Activated CD8-positive, alpha-beta memory T cell treated with anti-CD3 and anti-CD28 coated beads, Interleukin-2, amount 50 U/mL, for 1 hour (primary cell): ENCODE data around the gene SEC11C.

Experiments used
- DNase-seq: peaks from one replicate; pipeline ENCODE4 v3.0.0-alpha.2; 2020; ENCODE audit errors: extremely low read depth

Gene SEC11C

DNA sequence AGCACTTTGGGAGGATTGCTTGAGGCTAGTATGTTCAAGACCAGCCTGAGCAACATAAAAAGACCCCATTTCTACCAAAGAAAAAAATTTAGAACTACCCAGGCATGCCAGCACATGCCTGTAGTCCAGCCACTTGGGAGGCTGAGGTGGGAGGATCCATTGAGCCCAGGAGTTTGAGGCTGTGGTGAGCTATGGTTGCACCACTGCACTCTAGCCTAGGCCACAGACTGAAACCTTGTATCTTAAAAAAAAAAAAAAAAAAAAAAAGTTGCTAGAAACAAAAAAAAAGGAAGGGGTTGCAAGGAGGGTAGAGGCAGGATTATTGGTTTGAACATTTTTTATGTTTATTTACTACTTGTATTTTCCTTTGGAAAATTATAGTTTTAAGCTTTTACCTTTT is 4.8 kb downstream of the SEC11C start:
- DNase-seq, result no peak

DNA sequence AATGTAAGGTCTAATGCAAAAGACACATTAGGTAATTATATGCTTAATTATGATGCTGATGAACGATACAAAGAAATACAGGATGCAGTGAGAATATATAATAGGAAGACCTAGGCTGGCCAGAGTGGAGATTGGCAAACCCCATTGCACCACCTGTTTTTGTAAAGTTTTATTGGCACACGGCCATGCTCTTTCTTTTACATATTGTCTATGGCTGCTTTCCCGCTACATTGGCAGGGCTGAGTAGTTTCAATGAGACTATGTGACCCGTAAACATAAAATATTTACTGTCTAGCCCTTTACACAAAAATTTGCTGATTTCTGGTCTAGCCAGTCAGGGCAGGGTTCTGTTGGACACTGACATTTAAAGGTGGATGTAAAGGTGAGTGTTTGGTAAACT is 5.4 kb downstream of the SEC11C start:
- no peak for DNase-seq

DNA sequence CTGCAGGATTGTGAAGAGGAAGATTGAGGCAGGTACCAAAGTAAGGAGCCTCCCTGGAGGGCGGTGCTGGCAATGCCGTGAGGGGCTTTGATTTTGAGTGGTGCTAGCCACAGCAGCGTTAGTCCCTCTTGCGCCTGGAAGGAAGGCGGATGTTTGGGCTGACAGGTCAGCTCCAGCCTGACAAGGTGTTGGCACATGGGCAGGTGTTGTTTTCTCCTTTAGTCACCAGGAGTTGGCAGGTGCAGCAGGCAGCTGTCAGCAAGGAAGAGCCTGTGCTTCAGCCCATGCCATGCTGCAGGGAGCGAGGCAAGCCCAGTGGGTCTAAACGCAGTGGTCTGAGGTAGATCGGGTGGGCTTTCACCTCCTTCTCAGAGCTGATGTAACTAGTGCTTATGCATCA is 8.5 kb downstream of the SEC11C start:
- no peak for DNase-seq

DNA sequence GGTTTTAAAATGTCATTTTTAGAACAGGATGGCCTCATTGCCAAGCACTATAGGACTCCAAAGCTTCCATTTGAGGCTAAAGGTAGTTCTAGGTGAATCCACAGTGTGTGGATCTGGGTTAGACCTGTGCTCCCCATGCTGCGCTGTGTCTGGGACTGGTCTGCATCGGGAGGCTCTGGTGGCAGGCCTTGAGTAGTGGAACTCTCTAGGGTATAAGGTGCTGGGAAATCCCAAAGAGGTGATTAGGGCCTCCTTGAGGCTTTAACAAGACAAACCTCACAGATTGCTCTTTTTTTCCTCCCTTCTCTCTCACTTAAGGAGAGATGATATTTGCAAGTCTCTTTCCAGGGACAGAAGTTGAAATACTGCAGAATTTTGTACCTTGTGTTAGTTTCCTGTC is 9.3 kb downstream of the SEC11C start:
- DNase-seq, result no peak

DNA sequence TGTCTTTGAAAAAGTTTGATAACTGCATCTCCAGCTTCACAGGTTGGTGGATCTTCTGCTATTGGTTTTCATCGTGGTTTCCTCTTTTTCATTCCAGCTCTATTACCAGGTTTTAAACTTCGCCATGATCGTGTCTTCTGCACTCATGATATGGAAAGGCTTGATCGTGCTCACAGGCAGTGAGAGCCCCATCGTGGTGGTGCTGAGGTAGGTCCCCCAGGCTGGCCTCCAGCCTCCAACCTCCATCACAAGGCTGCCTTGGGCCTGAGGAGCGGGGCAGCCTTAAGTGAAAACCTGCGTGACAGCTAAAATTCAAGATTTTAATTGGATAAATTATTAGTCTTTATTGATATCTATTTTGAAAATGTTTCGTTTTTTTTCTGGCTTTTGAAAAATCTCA is 9.7 kb downstream of the SEC11C start:
- DNase-seq, result no peak

DNA sequence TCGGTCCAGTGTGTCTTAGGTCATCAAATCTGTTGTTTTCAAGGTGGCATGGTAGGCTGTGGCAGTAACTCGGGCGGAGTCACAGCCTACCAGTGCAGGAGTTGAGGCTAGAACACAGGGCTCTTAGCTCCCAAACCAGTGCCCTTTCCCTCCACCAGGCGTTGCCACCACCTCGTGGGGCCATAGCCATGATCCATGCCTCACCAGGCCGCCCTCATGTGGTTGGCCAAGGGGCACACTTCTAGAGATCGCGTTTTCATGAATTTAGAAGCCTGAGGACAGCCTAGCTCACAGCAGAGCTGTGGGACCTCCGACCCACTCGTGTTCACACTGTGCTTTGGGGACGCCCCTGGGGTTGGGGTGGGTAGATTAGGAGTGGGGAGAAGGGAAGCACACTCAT is 10.6 kb downstream of the SEC11C start:
- no peak for DNase-seq

DNA sequence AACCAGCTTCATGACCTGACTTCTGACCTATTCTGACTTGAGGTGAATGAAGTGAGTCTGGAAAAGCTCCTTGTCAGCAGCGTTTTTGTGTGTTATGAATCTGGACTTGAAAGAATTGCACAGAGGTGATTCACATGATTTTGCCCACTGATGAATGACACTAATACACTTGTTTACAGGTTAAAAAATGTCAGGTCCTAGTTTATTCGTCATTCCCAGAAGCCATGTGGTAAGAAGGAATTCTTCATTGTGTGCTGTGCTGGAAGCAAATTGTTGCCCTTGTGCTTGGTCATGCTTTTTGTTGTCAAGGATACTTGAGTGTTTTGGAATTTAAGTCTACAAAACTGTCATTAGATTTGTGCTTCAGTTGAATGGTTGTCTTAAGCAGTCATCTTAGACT is 15.5 kb downstream of the SEC11C start:
- DNase-seq, result no peak

DNA sequence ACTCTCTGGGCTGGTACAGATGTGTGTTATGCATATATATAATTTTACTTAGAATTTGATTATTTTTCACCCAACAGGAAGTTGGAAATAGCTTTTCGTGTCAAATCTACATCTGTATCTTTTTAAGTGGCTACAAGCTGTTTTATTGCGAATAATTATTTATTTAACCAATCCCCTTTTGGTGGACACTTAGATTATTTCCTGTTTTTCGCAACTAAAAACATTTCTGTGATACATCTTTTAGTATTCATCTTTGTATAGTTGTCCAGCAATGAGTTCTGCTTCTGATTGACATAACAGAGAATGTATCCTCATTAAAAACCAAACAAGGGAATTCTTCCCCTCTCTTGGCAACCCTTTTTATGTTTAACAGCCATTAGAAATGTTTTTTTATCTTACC is 16.6 kb downstream of the SEC11C start:
- no peak for DNase-seq

DNA sequence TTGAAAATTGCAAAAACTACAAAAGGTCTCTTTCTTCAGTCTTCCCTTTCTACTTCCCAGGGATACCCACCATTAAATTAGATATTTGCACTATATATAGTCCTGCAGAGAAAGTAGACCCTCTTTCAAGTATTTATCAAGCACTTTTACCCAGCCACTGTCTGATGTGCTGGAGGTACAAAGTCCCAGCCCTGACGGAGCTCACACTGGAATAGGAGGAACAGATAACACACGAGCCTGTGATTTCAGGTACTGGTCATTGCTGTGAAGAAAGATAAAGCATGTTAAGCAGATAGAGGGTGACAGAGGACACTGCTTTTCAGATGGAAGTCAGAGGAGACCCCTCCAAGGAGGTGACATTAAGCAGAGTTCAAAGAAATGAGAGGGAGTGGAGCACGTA is 19.6 kb downstream of the SEC11C start:
- DNase-seq, result no peak

DNA sequence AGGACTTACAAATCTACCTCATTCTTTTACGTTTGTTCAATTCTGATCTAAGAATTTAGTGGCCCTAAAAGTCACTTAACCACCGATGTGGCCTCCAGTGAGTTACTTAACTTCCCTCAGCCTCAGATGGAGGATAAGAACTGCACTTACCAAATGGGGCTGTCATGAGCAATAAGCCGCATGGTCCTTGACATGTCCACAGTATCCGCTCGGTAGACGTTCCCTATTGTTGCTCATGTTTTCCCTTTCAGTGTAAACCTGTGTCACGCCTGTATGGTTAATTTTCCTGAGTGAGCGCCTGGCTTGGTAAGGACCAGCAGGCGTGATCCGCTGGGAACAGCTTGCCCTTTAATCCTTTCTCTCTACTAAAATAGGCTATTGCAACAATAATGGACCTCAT is 20.3 kb downstream of the SEC11C start:
- DNase-seq, result no peak

DNA sequence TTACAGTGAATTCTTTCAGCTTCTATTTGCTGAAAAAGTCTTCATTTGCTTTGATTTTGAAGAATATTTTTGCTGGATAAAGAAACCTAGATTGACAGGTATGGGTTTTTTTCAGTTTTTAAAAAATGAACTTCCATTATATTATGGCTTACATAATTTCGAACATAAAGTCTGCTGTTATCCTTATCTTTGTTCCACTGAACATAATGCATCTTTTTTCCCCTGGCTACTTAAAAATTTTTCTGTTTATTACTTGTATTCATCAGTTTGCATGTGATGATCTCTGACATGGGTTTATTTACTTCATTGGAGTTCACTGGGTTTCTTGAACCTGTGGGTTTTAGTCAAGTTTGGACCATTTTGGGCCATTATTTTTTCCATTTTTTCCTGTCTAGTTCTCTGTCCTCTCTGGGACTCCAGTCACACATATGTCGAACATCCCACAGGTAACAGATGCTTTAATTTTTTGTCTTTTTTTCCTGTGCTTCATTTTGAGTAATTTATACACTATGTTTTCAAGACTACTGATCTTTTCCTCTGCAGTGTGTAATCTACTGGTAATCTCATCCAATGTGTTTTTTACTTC is 33.1 kb downstream of the SEC11C start:
- no peak for DNase-seq

DNA sequence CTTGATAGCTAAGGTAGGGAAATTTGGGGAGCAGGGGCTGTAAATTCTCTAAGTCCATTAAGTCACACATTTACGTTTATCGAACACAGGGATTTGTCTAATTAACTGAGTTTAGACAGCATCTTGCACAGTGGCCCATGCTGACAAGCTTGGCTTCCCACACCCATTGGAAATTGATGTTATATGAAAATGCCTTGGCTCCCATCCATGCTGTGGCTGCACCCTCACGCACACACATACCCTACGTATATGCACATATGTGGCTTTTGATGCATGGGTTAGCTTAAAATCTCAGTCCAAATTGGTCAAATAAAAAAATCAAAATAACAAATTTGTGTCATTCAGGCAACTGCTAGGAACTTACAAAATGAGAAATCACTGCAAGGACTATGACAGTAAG is 37.8 kb downstream of the SEC11C start:
- DNase-seq, result no peak

DNA sequence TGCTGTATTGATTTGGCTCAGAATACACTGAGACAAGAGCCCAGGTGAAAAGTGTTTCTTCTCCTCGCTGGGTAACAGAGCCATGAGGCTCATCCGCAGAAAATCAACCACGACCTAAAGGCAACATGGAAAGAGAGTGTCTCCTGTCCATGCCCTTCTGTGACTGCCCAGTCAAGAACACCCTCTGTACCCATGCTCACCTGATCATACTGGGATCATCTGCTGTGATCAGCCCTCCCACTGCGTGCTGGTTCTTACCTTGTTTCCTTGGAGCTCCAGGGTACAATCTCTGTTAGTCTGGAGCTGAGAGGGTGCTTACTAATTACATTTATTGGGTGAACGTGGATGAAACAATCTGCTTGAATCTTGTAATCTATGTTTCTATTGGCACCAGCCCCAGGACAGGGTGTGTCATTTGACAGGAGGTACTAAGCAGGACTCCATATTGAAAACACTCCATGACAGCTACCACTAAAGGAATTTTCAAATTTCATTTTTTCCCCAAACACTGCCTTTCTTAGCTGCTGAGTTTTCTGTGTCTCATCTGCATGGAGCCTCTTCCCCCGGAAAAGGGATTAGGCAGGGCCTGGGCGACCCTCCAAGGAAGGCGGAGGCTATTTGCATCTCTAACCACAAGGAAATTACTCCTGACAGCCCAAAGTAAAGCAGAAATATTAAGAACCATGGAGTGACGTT is 40.6 kb downstream of the SEC11C start:
- DNase-seq, result no peak

DNA sequence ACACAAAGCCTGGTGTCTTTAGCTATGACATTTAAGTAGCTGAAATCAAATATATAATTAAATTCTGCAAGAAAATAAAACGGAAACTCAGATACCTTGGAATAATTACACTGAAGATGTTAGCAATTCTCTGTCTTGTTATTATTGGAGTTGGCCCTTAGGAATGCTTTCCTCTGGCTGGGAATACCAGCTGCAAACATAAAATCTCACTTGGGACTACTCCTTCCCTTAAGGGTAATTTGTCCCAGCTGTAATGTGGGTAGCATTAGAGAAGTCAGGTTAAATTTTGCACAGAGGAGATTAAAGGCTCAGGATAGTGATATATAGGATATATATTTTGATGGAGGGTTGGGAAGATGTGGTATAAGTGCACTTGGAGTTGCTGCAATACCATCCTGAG is 43.0 kb downstream of the SEC11C start:
- no peak for DNase-seq

DNA sequence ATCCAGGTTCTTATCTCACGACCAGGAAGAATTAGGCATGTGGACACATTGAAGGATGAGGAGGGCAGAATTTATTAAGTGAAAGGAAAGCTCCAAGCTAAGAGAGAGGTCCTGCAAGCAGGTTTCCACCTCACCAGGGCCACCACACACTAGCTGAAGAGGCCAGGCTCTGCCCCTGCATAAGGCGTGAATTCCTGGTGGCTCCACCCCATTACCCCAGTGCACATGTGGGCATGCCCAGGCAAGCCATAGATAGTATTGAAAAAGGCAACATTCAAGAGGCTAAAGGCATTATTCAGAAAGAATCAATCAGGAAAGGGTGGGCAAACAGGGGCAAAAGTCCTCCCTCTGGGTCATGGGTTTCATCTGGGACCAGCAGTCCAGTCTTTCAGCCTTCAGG is 49.3 kb downstream of the SEC11C start:
- DNase-seq, result no peak

DNA sequence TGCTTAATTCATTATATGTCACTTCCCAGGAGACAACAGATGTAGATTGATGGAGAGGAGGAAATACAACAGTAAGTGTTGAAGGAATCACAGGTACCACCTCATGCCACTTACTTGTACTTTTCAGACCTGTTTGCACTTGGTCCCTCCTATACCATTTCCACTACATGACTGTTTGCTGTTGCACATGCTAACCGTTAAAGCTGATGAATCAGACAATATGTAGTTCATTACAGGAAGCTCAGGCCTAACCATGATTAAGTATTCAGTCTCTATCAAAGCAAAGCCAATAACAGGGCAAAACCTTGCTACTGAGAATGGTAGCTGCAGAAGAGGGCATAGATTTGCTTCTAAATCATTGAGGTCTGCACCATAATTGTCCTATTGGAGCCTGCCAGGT is 50.1 kb downstream of the SEC11C start:
- no peak for DNase-seq

DNA sequence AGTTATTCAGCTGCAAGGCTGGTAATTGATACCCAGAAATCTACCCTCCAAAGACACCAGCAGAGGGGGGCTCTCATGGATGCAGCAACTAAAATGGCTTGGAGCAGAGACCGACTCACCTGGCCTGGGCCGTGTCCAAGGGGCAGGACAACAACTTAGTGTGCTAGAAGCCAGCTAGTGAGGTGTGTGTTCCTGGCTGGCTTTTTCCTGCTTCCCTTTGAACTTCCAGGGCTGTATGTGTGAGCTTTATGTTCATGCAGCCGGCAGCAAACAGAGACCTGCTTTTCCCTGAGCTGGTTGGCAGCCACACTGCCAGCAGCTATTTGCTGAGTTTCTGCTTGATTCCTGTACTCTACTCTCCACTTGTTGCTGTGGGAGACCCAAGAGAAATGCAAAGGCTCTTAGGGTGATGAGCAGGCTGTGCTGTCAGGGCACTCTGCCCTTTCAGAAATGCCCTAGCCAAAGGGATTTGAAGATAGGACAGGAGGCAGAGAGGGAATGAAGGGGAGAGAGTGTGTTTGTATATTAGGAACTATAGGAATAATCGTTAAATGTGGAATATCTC is 56.6 kb downstream of the SEC11C start:
- no peak for DNase-seq

DNA sequence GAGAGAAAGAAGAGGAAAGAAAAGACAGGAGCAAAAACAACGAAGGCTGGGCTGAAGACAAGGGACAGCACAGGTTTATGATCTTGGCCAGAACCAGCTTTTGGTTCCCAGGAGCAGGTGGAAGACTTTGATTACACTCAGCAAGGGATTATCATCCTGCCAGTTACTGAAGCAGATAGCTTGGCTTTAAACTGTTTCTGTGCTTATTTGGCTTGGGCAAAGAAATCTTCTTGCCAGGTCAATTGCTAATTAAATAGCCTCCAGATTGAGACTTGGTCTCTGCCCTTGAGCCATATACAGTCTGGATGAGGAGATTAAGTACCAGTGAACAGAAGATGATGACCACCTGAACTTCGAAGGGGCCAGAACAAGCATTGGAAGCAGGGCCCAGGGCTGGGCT is 58.0 kb downstream of the SEC11C start:
- DNase-seq, result no peak

DNA sequence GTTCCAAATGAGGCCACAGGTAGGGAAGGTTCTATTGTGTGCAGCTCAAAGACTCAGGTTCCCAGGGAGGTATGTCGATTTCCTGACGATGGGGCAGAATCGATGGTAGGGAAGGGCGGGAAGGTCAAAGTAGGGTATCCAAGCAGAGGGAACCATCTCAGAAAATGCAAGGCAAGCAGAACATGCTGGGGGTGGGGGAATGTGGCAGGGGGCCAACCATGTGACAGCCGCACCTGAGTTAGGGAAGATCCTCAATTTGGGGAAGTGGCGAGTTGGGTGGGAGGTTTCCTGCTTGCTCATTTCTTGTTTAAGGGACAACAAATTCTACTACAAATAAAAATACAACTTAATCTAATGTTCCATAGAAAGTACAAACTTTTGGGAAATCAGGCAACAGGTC is 58.5 kb downstream of the SEC11C start:
- no peak for DNase-seq

DNA sequence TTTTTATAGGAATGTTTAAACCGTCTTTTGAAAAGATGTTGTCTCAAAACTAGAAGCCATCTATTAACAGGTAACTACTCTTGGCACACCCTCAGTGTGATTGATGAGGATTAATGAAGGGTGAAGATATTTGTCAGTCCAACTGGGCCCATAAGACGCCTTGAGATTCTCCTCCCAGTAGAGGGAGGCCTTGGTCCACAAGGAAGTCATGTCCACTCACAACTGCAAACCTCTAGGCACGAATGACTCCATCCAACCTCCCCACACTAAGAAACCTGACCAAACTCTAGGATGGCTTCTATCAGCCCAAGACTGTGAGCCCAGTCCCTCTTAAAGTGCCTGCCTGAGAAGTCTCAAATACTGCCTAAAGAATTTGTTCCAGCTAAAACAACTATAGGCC is 61.1 kb downstream of the SEC11C start:
- DNase-seq, result no peak

DNA sequence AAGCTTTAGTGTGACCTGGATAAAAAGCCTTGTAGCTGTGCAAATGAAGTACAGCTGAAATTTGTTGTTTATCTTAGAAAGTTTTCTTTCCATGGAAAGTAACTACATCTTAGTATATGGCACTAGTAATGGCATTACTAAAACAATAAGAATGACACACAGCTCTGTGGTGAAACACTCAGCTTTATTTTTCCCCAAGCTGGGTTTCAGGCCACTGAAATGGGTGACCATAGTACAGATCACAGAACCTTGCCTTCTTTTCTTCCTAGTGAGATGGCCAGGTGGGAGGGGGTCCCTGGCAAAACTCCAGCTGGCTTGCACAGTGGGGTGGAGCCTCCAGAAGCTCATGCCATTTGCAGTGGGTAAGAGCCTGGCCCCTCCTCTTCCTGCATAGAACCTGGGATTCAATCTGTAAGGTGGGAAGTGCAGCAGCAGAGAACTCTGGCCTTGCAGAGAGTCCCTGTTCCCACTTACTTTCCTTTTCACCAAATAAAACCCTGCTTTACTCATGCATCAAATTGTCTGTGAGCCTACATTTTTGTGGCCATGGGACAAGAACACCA is 62.7 kb downstream of the SEC11C start:
- no peak for DNase-seq

DNA sequence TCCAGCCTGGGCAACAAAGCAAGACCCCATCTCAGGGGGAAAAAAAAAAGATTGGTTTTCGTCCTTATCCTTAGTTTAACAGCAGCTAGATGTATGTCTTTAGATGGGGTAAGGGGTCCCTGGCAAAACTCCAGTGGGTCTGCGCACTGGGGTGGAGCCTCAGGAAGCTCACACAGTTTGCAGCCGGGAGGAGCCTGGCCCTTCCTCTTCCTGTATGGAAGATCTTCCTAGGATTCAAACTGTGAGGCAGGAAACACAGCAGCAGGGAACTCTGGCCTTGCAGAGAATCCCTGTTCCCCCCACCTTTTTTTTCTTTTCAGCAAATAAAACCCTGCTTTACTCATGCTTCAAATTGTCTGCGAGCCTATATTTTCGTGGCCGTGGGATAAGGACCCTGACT is 67.8 kb downstream of the SEC11C start:
- no peak for DNase-seq
